HG02763 (cell line): Measurements from ENCODE around the gene MAML1.

ENCODE experiments used
- ATAC-seq: cut with Tn5 transposase; IDR thresholded peaks from one replicate; pipeline ENCODE4 v1.9.1; 2021; ENCODE audit warnings: mild to moderate bottlenecking, moderate library complexity; ENCODE audit not compliant: unreplicated experiment

MAML1 gene

DNA sequence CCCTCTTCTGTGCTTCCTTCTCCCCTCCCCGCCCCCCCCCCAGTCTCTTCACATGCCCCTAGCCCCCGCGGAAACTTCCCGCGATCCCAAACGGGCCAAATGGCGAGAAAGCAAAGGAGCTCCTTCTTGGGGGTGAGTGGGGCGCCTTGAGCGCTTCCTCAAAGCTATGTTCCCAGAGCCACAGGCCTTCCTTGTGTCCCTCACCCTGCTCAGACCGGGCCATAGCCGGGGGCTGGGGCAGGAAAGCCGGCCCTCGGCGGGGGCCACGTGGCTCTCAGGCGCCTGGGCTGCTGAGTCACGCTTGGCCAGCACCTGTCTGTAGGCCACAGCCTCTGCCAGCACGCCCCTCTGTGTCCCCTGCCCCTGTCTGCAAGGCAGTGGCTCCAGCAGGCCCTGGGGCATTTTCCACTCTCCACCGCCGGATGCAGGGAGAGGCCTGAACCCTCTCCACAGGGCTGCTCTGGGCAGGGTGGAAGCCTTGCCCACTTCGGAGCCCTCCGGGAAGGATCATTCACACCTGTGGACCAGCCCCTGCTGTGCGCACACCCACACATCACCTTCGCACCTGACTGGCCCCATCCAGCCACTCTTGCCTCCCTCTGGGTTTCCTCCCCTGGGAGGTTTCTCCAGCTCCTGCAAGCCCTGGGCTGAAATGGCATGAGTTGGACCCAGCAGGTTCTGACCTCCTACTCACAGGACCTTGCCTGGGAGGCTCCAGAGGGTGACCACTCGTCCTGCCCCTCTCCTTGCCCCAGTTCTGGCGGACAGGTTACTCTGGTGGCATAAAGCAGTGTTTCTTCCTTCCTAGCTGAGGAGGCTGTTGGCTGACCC is 86.9 kb downstream of the MAML1 start:
- no peak for ATAC-seq

DNA sequence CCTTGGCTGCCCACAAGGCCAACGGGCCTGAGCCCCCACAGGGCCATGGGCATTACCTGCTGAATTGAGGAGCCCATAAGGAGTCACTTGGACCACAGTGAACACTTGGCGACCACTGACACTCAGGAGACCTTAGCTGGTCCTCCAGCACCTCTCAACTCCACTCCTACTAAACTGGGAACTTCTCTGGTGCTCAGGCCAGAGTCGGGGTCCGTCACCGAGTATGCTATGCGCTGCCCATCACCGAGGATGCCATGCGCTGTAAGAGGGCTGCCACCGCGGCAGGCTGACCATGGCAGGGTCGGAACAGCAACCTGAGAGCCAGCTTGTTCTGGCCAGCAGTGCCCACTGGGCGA is 87.5 kb downstream of the MAML1 start:
- ATAC-seq, result no peak

DNA sequence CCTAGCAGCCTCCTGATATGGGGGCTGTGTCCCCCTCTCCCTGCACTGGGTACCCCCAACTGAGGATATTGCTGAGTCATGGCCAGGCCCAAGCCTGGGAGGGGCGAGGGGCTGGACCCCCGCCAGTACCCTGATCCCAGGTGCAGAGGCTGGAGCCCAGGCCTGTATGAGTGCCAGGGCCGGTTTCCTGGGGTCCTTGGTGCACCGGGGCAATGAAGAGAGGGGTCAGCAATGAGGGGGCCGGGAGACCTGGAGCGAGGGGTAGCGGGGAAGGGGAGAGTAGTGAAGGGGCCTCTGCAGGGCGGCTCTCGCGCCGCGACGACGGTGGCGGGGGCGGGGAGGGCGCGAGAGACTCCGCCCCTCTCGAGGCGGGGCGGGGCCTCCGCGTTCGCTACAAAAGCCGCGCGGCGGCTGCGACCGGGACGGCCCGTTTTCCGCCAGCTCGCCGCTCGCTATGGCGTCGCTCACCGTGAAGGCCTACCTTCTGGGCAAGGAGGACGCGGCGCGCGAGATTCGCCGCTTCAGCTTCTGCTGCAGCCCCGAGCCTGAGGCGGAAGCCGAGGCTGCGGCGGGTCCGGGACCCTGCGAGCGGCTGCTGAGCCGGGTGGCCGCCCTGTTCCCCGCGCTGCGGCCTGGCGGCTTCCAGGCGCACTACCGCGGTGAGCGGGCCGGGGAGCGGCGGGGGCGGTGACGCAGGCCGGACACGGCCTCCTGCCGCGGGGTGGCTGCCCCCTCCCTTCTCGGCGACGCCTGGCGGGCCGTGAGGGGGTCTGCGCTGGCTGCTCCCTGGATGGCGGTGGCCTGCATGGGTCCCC is 88.1 kb downstream of the MAML1 start, which contains the start of gene SQSTM1:
Gene SQSTM1, plus strand, starts transcription at position 423 of the 815 bp plus-strand sequence. Its CDS starts 32 bp downstream, at position 455.
- ATAC-seq, result peak; percentile 38

DNA sequence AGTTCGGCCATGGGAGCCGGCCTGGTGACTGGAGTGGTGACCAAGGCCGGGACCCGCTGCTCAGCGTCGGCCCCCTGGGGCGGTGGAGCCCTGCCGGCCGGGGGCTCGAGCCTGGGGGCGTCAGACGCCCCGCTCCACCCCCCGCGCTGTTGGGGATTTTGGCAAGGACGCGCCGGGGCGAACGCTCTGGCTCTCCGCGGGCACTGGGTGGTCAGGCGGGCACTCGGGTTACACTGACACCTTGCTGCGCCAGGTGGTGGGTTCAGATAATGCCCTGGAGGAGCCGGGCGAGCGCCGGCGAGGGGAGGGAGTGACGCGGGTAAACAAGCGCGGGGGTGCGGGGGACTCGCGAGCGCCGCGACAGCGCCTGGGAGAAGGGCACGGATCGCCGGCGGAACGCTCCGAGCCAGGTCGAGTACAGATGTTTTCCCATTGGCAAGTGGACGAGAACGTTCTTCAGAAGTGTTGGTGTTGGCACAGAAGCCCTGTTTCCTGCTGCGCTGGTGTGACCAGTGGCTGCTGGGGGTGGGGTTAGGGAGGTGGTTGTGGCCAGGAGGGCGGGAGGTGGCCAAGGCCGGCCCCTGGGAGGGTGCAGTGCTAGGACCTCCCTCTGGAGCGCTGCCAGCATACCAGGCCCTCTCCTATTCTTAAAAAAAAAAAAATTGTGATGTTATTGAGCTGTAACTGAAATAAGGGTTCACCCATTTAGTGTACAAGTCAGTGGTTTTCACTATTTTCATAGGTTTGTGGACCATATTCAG is 88.9 kb downstream of the MAML1 start:
- ATAC-seq, result peak; percentile 34

DNA sequence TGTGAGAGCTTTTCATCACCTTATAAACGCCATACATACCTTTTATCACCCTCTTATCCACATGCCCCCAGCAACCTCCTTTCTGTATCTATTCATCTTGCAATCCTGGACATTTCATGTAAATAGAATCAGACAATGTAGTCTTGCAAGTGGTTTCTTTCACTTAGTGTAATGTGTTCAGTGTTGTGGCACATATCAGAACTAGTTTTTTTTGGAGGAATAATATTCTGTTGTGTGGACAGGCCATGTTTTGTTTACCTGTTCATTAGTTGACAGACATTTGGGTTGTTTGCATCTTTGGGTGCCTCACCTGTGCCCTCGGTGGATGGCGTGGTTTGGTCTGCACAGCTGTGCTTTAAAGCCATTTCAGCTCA is 89.4 kb downstream of the MAML1 start:
- no peak for ATAC-seq

DNA sequence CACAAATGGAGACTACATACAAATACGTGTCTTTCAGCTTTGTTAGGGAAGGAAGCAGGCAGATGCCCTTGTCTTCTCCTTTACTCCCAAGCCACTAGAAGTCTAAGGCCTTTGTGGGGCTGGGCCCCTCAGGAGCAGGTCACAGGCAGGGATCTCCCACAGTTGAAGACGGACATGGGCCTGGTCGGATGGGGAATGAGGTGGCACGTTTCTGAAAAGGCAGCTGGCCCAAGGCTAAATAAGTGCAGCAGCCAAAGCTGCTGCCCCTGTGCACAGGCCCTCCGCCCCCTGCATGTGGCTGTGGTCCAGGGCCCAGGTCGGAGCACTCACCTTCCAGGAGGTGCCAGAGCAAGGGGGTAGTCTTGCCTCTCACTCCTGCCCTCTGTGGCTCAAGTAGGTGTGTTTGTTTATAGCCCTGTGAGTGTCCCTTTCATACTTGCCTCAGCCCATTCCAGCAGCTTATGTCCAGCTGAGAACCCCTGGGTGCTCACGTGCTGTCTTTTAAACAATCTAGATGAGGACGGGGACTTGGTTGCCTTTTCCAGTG is 89.9 kb downstream of the MAML1 start:
- no peak for ATAC-seq

DNA sequence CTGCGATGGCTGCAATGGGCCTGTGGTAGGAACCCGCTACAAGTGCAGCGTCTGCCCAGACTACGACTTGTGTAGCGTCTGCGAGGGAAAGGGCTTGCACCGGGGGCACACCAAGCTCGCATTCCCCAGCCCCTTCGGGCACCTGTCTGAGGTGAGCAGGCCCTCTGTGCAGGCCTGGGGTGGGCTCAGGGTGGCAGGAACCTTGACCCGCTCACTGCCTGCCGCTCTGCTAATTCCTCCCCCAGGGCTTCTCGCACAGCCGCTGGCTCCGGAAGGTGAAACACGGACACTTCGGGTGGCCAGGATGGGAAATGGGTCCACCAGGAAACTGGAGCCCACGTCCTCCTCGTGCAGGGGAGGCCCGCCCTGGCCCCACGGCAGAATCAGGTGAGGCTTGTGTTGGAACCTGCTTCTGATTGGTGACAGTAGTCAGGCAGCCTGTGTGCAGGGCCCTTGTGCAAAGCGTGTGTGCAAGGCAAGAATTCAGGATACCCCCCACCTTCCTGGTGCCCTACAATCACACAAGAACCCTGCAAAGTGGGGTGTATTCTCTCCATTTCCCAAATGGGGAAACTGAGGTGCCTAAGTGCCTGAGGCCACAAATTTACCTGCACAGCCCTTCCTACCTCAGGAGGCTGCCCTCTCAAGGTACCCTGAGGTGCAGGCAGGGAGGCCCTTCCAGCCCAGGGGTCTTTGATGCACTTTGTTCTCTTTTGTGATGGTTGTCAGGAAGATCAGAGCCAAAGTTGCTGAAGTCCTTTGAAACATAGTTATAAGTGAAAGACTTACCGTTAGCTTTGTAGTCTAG is 91.5 kb downstream of the MAML1 start:
- ATAC-seq, result no peak

DNA sequence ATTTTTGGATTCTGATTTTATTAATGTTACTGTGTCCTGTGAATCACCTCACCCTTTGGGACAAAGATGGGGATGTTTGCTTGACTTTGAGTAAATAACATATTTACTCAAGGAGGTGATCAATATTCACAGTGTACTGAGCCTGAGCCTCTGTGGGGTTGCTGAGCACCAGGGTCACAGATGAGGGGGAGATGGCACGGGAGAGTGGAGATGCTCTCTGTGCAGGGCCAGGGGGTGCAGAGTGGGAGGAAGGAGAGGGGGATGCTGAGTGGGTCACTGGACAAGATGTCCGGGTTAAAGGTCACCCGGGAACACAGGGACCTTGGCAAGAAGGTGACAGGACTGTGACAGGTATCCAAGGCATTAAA is 92.1 kb downstream of the MAML1 start:
- no peak for ATAC-seq

DNA sequence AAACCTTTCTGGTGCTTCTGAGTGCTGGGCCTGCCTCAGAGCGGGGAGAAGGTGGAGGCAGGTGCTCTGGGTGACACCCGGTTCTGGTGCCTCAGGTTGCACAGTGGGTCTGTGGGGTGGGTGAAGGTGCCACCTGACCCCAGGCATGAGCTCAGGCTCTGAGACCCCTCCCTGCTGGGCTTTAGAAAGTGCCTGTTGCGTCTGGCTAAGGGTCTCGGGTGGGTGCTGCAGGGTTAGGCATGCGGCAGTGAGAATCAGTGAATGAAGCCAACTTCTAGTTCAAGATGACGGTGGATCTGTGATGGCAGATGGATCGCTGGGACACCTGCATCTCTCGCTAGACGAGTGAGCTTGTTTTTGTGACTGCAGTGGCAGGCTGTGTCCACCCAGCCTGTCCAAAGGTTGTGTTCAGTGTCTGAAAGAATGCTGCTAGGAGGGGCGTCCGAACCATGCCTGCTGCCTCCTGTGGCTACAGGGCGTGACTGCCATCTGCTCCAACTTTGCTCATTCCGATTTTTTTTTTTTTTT is 93.1 kb downstream of the MAML1 start:
- no peak for ATAC-seq
